Fibroblast of villous mesenchyme (primary cell): ENCODE results near the gene LBHD2. TPM values are rescaled to one million over a fixed set of nuclear protein-coding genes. Genes with fewer than 3 reads are reported as not detected.

ENCODE experiments used
- DNase-seq: peaks from one replicate; pipeline ENCODE4 v3.0.0-alpha.2; 2010; ENCODE audit warnings: low read depth
- H3K4me3 ChIP-seq: 2 replicates; pipeline ENCODE4 v1.5.1; 2011; ENCODE audit warnings: low read depth, mild to moderate bottlenecking, low read length
- total RNA-seq: library from RNA; depleted of rRNA; stranded (reverse); fragments of >200 nt; gene quantifications from 2 replicates; pipeline ENCODE4 v1.2.3, GENCODE V29; 2012
- TF ChIP-seq, protein P1 (sequence below): IDR thresholded peaks from 2 replicates; pipeline ENCODE4 v1.5.1; 2012; ENCODE audit warnings: low read depth, mild to moderate bottlenecking, low read length; ENCODE audit not compliant: insufficient read depth

LBHD2 gene
- total RNA-seq, 1 donor: not detected

- no peak overlapping the region for H3K4me3 ChIP-seq
- TF ChIP-seq, protein P1, sequence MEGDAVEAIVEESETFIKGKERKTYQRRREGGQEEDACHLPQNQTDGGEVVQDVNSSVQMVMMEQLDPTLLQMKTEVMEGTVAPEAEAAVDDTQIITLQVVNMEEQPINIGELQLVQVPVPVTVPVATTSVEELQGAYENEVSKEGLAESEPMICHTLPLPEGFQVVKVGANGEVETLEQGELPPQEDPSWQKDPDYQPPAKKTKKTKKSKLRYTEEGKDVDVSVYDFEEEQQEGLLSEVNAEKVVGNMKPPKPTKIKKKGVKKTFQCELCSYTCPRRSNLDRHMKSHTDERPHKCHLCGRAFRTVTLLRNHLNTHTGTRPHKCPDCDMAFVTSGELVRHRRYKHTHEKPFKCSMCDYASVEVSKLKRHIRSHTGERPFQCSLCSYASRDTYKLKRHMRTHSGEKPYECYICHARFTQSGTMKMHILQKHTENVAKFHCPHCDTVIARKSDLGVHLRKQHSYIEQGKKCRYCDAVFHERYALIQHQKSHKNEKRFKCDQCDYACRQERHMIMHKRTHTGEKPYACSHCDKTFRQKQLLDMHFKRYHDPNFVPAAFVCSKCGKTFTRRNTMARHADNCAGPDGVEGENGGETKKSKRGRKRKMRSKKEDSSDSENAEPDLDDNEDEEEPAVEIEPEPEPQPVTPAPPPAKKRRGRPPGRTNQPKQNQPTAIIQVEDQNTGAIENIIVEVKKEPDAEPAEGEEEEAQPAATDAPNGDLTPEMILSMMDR: no peak
- no peak for DNase-seq
These were observed 22.5 kb upstream of the LBHD2 start for GRCh38 chr14:103061482-103061976.

DNA sequence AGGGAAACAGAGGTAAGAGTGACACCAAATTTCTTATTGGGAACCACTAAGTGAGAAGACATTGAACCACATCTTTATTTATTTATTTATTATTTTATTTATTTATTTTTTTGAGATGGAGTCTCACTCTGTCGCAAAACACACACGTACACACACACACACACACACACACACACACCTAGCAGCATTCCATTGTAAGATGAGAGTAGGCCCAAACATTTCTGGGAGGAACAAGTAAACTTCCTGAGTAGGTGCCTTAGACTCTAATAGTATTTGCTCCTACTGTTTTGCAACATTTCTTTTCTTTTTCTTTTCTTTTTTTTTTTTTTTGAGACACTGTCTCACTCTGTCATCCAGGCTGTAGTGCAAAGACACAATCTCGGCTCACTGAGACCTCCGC, 19.6 kb upstream of the LBHD2 start:
- H3K4me3 ChIP-seq: no peak overlapping the region
- TF ChIP-seq, protein P1: no peak
- DNase-seq: no peak

- TF ChIP-seq, protein P1: no peak
- no peak for DNase-seq
- no peak overlapping the region for H3K4me3 ChIP-seq
These were observed 19.0 kb upstream of the LBHD2 start for GRCh38 chr14:103064978-103065377.

DNA sequence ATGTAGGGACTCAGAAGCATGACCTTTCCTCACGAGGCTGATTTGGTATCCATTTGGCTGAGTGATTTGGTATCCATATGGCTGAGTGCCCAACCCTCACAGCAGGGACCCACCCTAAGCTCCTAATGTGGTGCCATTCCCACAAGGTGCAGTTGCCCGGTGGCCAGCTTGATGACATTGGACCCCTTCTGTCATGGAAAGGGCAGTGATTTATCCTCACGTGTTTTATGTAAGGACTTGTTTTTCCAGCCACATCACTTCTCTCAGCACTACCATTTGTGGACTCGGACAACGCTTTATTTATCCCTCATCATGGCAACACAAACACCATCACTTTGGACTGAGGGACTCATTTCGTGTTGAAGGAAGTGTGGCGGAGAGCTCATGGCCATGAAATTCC, 18.1 kb upstream of the LBHD2 start:
- TF ChIP-seq, protein P1: no peak
- DNase-seq: no peak
- H3K4me3 ChIP-seq: no peak overlapping the region

DNA sequence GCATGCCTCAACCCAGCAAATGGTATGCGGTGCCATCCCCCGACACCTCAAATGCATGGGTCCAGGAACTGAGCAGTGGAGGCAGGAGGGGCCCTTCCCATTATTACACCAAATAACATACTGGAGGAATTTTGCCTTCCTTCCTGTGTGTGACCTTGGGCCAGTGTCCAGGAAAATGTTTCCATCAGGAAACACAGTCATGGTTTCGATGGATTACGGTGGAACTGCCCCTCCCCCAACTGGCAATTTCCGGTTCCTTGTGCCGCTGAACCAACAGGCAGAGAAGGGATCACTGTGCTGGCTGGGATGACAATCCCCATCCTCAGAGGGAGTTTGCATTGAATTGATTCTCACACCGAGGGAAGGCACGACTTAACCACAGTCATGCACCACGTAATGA, 17.6 kb upstream of the LBHD2 start:
- H3K4me3 ChIP-seq: no peak overlapping the region
- TF ChIP-seq, protein P1: no peak
- DNase-seq: no peak

DNA sequence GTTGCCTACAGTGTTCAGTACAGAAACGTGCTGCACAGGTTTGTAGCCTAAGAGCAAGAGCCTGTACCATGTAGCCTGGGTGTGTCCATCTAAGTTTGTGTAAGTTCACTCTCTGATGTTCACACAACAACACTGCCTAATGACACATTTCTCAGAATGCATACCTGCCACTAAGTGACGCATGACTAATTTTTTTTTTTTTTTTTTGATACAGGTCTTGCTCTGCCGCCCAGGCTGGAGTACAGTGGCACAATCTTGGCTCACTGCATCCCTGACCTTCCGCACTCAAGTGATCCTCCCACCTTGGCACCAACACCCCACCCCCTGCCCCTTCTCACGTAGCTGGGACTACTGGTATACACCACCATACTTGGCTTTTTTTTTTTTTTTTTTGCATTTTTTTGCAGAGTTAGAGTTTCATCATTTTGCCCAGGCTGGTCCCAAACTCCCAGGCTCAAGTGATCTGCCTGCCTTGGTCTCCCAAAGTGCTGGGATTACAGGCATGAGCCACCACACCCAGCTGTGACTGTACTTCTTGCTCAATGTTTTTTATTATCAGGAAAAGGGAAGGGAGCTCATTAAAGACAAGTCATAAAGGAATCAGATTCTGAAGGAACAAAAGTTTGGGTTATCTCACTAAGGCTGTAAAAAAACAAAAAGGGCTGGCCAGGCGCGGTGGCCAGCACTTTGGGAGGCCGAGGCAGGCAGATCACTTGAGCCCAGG, 16.6 kb upstream of the LBHD2 start:
- TF ChIP-seq, protein P1: no peak
- peak; percentile 93 for DNase-seq
- no peak overlapping the region for H3K4me3 ChIP-seq
